Coronary artery (tissue), 2 donors: ENCODE data around the gene SLIT1.

Experiments
- DNase-seq: peaks from one replicate; pipeline ENCODE4 v3.0.0-alpha.2; 2017; ENCODE audit warnings: low spot score
- H3K27ac ChIP-seq, 2 donors: fragments of 200-600 bp; sonication (generic); one replicate each; pipeline ENCODE4 v1.5.1; 2016 to 2019
- H3K4me3 ChIP-seq: fragments of 200-600 bp; sonication (generic); 2 replicates; pipeline ENCODE4 v1.5.1; 2016; ENCODE audit warnings: mild to moderate bottlenecking, moderate library complexity
- TF ChIP-seq, protein P1 (sequence below): fragments of 200-600 bp; sonication (generic); IDR thresholded peaks from one replicate; pipeline ENCODE4 v1.5.1; 2019; ENCODE audit warnings: antibody characterized with exemption

Gene SLIT1

DNA sequence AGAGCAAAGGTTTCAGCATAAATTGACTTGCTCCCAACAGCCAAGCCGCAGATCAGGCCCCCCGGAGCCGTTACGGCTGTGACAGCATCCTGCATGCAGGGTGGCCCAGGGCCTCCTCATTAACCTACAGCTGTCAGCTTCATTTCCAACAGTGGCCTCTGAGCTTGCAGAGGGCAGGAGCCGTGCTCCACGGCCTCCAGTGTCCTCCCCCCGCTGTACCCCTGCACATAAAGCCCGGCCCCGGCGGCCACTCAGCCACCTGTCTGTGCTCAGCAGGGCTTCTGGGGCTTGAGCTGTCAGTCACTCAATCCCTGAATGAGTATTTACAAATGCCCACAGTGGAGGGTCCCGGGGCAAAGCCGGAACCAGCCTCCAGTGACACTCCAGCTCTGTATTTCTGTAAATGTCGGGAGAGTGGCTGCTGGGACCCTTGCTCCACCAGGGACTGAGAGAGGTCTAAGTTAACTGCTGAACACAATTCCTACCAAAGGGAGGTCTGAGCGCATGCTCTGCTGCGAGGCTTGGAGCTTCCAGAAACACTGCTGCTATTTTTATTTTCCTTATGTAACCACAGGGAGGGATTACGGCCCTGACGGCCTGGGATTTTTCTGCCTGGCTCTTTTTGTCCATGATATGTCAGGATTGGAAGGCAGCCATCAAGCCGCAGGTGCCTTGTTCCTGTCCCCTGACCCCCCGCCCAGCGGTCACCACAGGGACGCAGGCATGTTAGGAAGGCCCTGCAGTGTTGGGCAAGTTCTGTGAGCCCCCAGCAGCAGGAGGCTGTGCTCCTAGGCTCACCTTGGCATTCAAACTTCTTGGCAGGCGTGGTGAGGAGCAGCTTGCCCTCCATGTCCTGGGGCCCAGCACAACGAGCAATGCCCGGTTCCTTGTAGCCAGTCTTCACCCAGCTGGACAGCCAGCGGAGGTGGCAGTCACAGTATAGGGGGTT lies 165.0 kb downstream of the SLIT1 start:
- TF ChIP-seq, protein P1, sequence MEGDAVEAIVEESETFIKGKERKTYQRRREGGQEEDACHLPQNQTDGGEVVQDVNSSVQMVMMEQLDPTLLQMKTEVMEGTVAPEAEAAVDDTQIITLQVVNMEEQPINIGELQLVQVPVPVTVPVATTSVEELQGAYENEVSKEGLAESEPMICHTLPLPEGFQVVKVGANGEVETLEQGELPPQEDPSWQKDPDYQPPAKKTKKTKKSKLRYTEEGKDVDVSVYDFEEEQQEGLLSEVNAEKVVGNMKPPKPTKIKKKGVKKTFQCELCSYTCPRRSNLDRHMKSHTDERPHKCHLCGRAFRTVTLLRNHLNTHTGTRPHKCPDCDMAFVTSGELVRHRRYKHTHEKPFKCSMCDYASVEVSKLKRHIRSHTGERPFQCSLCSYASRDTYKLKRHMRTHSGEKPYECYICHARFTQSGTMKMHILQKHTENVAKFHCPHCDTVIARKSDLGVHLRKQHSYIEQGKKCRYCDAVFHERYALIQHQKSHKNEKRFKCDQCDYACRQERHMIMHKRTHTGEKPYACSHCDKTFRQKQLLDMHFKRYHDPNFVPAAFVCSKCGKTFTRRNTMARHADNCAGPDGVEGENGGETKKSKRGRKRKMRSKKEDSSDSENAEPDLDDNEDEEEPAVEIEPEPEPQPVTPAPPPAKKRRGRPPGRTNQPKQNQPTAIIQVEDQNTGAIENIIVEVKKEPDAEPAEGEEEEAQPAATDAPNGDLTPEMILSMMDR, result no peak
- DNase-seq, result no peak
- H3K27ac ChIP-seq, result peak overlapping the region; percentile 70 to 71
- peak overlapping the region; percentile 20 for H3K4me3 ChIP-seq

GRCh38 chr10:97019213-97019844 lies 166.4 kb downstream of the SLIT1 start:
- H3K27ac ChIP-seq, result no peak overlapping the region
- DNase-seq, result no peak
- TF ChIP-seq, protein P1, result no peak
- no peak overlapping the region for H3K4me3 ChIP-seq

DNA sequence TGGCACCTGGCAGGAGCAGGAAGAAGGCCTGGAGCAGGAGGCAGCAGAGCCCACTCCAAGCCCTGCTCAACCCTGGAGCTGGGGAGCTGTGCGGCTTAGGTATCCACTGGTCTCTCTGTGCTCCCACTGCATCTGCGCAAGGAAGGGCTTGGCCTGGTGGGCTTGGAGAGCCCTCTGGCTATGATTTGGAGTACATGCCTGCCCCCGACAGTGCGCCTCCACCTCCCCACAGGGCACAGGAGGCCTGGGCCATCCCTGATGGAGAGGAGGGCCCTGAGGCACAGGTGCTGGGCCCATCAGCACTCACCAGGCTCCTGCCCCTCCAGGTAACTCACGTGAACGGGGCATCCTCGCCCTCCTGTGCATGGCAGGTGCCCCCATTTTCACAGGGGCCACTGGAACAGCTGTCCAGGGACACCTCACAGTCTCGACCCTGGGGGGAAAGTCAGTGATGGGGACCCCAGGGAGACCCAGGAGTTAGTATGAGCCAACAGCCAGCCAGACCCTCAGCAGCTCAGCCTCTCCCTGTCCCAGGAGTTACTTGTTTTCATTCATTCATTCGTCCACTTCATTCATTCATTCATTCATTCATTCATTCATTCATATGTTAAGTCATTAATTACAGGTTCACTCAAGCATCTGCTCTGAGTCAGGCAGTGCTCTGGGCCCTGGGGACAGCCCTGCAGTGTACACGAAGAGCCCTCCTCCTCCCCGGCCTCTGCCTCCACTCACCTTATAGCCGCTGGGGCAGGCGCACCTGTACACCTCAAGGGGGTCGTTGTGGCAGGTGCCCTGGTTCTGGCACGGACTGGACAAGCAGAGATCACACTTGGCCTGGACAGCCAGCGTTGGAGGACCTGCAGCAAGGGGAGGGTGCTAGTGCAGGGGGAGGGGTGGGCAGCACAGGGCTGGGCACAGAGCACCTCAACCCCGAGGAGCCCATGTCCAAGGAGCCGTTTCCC lies 167.2 kb downstream of the SLIT1 start:
- no peak overlapping the region for H3K27ac ChIP-seq
- TF ChIP-seq, protein P1, result no peak
- H3K4me3 ChIP-seq, result no peak overlapping the region
- no peak for DNase-seq

GRCh38 chr10:97017474-97017903 lies 168.3 kb downstream of the SLIT1 start:
- no peak overlapping the region for H3K4me3 ChIP-seq
- no peak for DNase-seq
- TF ChIP-seq, protein P1, result no peak
- no peak overlapping the region for H3K27ac ChIP-seq

DNA sequence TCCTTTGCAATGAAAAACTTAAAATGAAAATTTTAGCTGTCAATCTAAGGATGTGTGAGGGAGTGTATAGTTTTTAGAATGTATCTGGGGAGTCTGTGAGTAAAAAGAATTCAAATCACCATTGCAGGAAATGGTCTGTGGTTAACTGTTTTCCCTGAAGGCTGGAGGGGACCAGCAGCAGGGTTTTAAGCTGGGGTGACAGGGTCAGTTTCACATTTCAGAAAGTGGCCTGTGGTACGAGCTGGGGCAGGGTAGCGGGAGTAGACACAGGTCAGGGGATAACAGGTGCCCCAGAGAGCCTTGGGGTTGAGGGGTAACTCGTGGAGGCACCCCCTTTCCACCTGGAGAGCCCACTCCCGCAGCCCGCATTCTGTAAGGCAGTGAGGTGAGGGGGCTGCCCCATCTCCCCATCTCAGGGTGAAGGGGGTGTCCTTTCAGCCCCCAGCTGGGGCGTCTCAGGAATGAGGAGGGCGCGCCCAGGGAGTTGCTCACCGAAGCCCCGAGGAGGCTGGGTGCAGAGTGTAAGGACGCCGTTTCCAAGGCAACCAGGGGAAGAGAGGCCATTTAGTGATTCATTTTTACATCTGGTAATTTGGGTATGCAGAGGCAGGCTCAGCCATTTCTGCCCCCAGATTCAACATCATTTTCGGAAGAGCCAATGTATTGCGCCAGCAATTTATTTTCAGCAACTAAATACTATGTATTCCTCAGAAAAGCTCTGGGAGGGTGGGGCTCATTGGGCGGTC lies 168.9 kb downstream of the SLIT1 start:
- H3K4me3 ChIP-seq, result no peak overlapping the region
- no peak overlapping the region for H3K27ac ChIP-seq
- no peak for DNase-seq
- TF ChIP-seq, protein P1, result no peak

DNA sequence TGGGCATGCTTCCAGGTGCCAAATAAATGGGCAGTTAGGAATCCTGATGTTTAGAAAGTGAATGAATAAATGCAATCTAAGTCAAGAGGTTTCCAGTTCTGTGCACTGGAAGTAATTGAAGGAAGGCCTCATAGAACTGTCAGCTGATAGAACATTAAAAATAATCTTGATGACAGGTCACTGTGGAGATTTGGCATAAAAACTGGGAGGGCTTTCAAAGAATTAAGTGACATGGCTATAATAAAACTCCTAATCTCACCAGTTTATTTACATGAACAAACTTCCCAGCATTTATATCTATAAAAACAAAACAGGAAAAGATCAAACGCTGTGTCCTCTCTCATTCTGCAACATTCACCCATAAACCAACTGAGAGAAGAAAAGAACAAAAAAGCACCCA lies 170.5 kb downstream of the SLIT1 start:
- H3K4me3 ChIP-seq, result no peak overlapping the region
- DNase-seq, result no peak
- TF ChIP-seq, protein P1, result no peak
- H3K27ac ChIP-seq, result no peak overlapping the region
